ENCODE data around the gene KCTD20. TPM values are rescaled to one million over a fixed set of nuclear protein-coding genes. Genes with fewer than 3 reads are reported as not detected.

The KCTD20 gene
- total RNA-seq, 4 donors from 2014 or later, result 47.3 to 78.2 (median 63.0) TPM

DNA sequence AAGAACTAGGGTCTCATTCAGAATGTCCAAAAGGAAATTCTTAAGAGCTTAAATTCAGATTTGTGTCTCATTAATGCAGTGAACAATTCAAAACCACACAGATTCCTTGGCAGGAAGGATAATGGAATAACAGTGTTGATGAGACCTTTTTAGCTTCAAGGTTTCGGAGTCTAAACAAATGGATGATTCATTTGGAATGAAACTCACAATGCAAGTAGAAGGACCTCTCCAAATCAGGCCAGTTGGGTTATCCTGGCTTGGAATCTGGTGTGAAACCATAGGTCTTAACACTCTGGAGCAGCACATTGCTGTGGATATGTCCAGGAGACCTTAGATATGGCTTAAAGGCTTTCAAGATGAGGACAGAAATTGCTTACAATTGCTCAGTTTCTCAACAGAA lies 44.9 kb downstream of the KCTD20 start:
- WGBS, result 48% methylated on average over 1 of the region's 1 CpG
- TF ChIP-seq POLR2A (IDR thresholded peaks at IDR 0.05; ENCODE audit: low read depth) (no peak), EP300 (IDR thresholded peaks at IDR 0.05) (no peak), POLR2AphosphoS5 (IDR thresholded peaks at IDR 0.05) (no peak)
- TF ChIP-seq, protein P1, sequence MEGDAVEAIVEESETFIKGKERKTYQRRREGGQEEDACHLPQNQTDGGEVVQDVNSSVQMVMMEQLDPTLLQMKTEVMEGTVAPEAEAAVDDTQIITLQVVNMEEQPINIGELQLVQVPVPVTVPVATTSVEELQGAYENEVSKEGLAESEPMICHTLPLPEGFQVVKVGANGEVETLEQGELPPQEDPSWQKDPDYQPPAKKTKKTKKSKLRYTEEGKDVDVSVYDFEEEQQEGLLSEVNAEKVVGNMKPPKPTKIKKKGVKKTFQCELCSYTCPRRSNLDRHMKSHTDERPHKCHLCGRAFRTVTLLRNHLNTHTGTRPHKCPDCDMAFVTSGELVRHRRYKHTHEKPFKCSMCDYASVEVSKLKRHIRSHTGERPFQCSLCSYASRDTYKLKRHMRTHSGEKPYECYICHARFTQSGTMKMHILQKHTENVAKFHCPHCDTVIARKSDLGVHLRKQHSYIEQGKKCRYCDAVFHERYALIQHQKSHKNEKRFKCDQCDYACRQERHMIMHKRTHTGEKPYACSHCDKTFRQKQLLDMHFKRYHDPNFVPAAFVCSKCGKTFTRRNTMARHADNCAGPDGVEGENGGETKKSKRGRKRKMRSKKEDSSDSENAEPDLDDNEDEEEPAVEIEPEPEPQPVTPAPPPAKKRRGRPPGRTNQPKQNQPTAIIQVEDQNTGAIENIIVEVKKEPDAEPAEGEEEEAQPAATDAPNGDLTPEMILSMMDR (IDR thresholded peaks at IDR 0.05), result no peak
- no peaks in the 10 kb centered on the region for H3K27me3 ChIP-seq
- intact Hi-C loops (cut with DNase I), result no loop called here
- DNase-seq (ENCODE audit: extremely low spot score), result no peak
- peaks cover 0 to 57% (median 44%) of the 10 kb centered on the region in 4 donors for H3K36me3 ChIP-seq
- H3K27ac ChIP-seq (replicated peaks in 1 of 4), result no peak overlapping the region
- H3K4me3 ChIP-seq, result no peak overlapping the region
- H3K9me3 ChIP-seq, result no peaks in the 10 kb centered on the region
- peaks cover 5 to 13% (median 12%) of the 10 kb centered on the region in 4 donors for H3K4me1 ChIP-seq

DNA sequence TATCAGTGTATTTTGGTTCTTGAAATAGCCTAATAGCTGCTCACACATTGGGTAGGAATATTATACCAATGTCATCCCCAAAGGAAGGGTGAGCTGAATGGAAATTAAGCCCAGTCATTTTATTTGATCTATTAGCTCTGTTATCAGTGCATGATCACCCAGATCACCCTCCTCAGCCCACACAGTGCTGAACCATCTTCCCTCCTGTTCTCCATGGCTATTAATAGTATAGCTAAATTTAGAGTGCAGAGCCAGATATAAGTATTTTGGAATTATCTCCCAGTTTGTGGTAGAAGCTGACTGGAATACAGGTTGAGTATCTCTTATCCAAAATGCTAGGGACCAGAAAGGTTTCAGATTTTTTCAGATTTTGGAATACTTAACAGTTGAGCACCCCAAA lies 45.4 kb downstream of the KCTD20 start:
- no peak for DNase-seq (ENCODE audit: extremely low spot score)
- intact Hi-C loops (cut with DNase I), result no loop called here
- H3K36me3 ChIP-seq, result peaks cover 0 to 56% (median 43%) of the 10 kb centered on the region in 4 donors
- no peak overlapping the region for H3K27ac ChIP-seq (replicated peaks in 1 of 4)
- no peak for TF ChIP-seq EP300 (IDR thresholded peaks at IDR 0.05)
- no peak for TF ChIP-seq POLR2A (IDR thresholded peaks at IDR 0.05; ENCODE audit: low read depth)
- TF ChIP-seq, protein P1 (IDR thresholded peaks at IDR 0.05), result no peak
- no peak for TF ChIP-seq POLR2AphosphoS5 (IDR thresholded peaks at IDR 0.05)
- no peaks in the 10 kb centered on the region for H3K9me3 ChIP-seq
- no peak overlapping the region for H3K4me3 ChIP-seq
- no peaks in the 10 kb centered on the region for H3K27me3 ChIP-seq
- peaks cover 5 to 13% (median 12%) of the 10 kb centered on the region in 4 donors for H3K4me1 ChIP-seq

DNA sequence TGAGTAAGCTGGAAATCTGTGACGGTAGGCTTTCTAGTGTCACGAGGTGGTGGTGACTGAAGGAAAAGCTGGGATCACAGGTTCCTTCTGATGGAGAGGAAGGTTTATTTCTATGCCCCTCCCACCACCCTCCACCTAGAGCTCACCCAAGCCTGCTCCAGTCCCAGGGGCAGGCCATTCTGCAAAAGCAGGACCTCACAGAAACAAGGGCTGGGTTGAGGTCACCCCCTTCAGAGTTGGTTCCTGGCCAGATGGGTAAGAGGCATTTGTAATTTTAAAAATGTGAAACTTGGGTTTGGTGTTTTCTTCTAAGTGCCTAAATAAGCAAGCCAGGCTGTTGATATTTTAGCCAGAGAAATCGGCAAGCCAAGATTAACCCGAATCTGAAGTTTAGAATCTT lies 46.6 kb downstream of the KCTD20 start:
- intact Hi-C loops (cut with DNase I), result no loop called here
- Histone ChIP-seq H3K36me3 (peaks cover 0 to 53% (median 41%) of the 10 kb centered on the region in 4 donors), H3K27ac (replicated peaks in 1 of 4) (no peak overlapping the region), H3K27me3 (no peaks in the 10 kb centered on the region), H3K4me1 (peaks cover 5 to 13% (median 12%) of the 10 kb centered on the region in 4 donors), H3K4me3 (no peak overlapping the region), H3K9me3 (no peaks in the 10 kb centered on the region)
- no peak for TF ChIP-seq POLR2AphosphoS5 (IDR thresholded peaks at IDR 0.05)
- no peak for TF ChIP-seq POLR2A (IDR thresholded peaks at IDR 0.05; ENCODE audit: low read depth)
- 80% methylated on average over 4 of the region's 4 CpGs for WGBS
- DNase-seq (ENCODE audit: extremely low spot score), result no peak

DNA sequence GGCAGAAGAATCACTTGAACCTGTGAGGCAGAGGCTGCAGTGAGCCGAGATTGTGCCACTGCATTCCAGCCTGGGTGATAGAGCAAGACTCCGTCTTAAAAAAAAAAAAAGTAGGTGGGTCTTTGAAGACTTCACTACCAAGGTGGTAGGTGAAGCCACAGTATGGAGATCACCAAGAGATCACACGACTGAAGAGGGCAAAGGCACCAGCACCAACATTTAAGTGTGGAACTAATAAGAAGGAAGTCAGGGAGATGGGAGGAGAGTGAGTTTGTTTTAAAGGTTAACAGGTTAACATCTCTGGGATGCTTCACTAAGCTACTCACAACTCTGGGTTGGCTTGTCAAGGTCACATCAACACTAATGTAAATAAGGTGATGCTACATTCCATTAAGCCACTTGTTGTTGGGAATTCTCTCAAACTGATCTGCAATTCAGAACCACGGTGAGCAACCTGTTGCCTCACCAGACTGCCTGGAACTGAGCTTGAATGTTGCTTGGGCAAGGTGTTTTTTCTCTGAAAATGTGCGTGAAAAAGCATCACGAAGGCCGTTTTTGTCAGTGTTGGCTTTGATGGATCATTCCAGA lies 48.7 kb downstream of the KCTD20 start:
- Histone ChIP-seq H3K36me3 (peaks cover 14 to 53% (median 41%) of the 10 kb centered on the region in 4 donors), H3K9me3 (no peaks in the 10 kb centered on the region), H3K27me3 (no peaks in the 10 kb centered on the region), H3K27ac (replicated peaks in 1 of 4) (no peak overlapping the region), H3K4me1 (peaks cover 5 to 13% (median 12%) of the 10 kb centered on the region in 4 donors), H3K4me3 (no peak overlapping the region)
- WGBS, result 93% methylated on average over 7 of the region's 7 CpGs
- no peak for DNase-seq (ENCODE audit: extremely low spot score)
- no peak for TF ChIP-seq EP300 (IDR thresholded peaks at IDR 0.05)
- no peak for TF ChIP-seq POLR2A (IDR thresholded peaks at IDR 0.05; ENCODE audit: low read depth)
- TF ChIP-seq, protein P1 (IDR thresholded peaks at IDR 0.05), result no peak
- no peak for TF ChIP-seq POLR2AphosphoS5 (IDR thresholded peaks at IDR 0.05)
- intact Hi-C loops (cut with DNase I), result no loop called here

DNA sequence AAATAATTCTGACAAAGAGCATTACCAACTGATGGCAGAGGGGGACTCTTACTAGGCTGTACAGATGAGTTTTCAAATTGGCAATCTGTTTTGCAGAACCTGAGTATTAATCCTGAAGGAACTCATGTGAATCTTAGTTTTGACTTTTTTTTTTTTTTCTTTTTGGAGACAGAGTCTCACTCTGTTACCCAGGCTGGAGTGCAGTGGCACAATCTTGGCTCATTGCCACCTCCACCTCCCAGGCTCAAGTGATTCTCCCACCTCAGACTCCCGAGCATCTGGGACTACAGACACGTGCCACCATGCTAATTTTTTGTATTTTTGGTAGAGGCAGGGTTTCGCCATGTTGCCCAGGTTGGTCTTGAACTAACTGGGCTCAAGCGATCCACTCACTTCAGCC lies 49.3 kb downstream of the KCTD20 start:
- WGBS, result 77% methylated on average over 4 of the region's 4 CpGs
- no peaks in the 10 kb centered on the region for H3K9me3 ChIP-seq
- no peak for DNase-seq (ENCODE audit: extremely low spot score)
- H3K27ac ChIP-seq (replicated peaks in 1 of 4), result no peak overlapping the region
- H3K36me3 ChIP-seq, result peaks cover 14 to 53% (median 41%) of the 10 kb centered on the region in 4 donors
- intact Hi-C loops (cut with DNase I), result no loop called here
- peaks cover 5 to 13% (median 12%) of the 10 kb centered on the region in 4 donors for H3K4me1 ChIP-seq
- no peaks in the 10 kb centered on the region for H3K27me3 ChIP-seq
- H3K4me3 ChIP-seq, result no peak overlapping the region
- no peak for TF ChIP-seq POLR2AphosphoS5 (IDR thresholded peaks at IDR 0.05)
- TF ChIP-seq POLR2A (IDR thresholded peaks at IDR 0.05; ENCODE audit: low read depth), result no peak
- TF ChIP-seq, protein P1 (IDR thresholded peaks at IDR 0.05), result no peak
- TF ChIP-seq EP300 (IDR thresholded peaks at IDR 0.05), result no peak
